HEK293T (cell line): ENCODE results near the gene PCYT1A.

Experiments
- FOXK2 ChIP-seq: fragments of 450-650 bp; IDR thresholded peaks from 2 replicates; pipeline ENCODE4 v1.6.1; 2016; ENCODE audit warnings: mild to moderate bottlenecking
- L3MBTL2 ChIP-seq: fragments of 450-650 bp; conservative IDR thresholded peaks from 2 replicates; pipeline ENCODE4 v1.6.1; 2016; ENCODE audit warnings: mild to moderate bottlenecking

GRCh38 chr3:196298521-196298920 lies 11.0 kb upstream of the PCYT1A start:
- TF ChIP-seq L3MBTL2 (no peak), FOXK2 (no peak)
